Stimulated activated CD4-positive, alpha-beta T cell treated with anti-CD3 and anti-CD28 coated beads, Interleukin-12 subunit alpha, Interleukin-12 subunit beta, amount 100 ng/mL, for 4 hours (primary cell): Measurements from ENCODE around the gene TUBA1C.
A peak's percentile ranks its signal among the peaks of the same experiment; 100 is the strongest.
"Not testable (repeated sequence)": the region's sequence is repeated elsewhere in the genome, so short reads cannot be mapped to it uniquely, and the experiment has no call there.

Experiments
- DNase-seq: peaks from one replicate; pipeline ENCODE4 v3.0.0-alpha.2; 2020

Gene TUBA1C

GRCh38 chr12:49284672-49285071 lies 19.8 kb downstream of the TUBA1C start:
- DNase-seq: no peak

GRCh38 chr12:49287876-49288275 lies 23.0 kb downstream of the TUBA1C start:
- DNase-seq: no peak

- DNase-seq: peak; percentile 52
Measured at GRCh38 chr12:49288412-49288853, 23.6 kb downstream of the TUBA1C start.

GRCh38 chr12:49288922-49289555 lies 24.2 kb downstream of the TUBA1C start:
- DNase-seq: no peak

- no peak for DNase-seq
Measured at GRCh38 chr12:49292729-49293055, 27.8 kb downstream of the TUBA1C start.

GRCh38 chr12:49293056-49293956 lies 28.4 kb downstream of the TUBA1C start:
- no peak for DNase-seq

GRCh38 chr12:49294086-49294803 lies 29.4 kb downstream of the TUBA1C start:
- no peak for DNase-seq

- DNase-seq: no peak
Measured at GRCh38 chr12:49294804-49295081, 29.9 kb downstream of the TUBA1C start.

GRCh38 chr12:49295082-49295936 lies 30.4 kb downstream of the TUBA1C start, which contains the start of gene PRPH:
PRPH (plus strand) TSS chr12:49295147; CDS start chr12:49295201, 54 bp downstream.
- no peak for DNase-seq

GRCh38 chr12:49296034-49296835 lies 31.4 kb downstream of the TUBA1C start:
- DNase-seq: peak; percentile 60

- DNase-seq: peak; percentile 27
Measured at GRCh38 chr12:49296836-49297694, 32.2 kb downstream of the TUBA1C start.

GRCh38 chr12:49297695-49298060 lies 32.8 kb downstream of the TUBA1C start:
- no peak for DNase-seq

- DNase-seq: no peak
Measured at GRCh38 chr12:49298160-49298559, 33.3 kb downstream of the TUBA1C start.

- no peak for DNase-seq
Measured at GRCh38 chr12:49301760-49302159, 36.9 kb downstream of the TUBA1C start.

- DNase-seq: no peak
Measured at GRCh38 chr12:49304161-49304560, 39.3 kb downstream of the TUBA1C start.

- DNase-seq: no peak
Measured at GRCh38 chr12:49305762-49306510, 41.1 kb downstream of the TUBA1C start.

- DNase-seq: no peak
Measured at GRCh38 chr12:49309386-49309785, 44.5 kb downstream of the TUBA1C start.

- not testable (repeated sequence) for DNase-seq
Measured at GRCh38 chr12:49310451-49311000, 45.6 kb downstream of the TUBA1C start.

GRCh38 chr12:49314811-49315210 lies 49.9 kb downstream of the TUBA1C start:
- DNase-seq: no peak

GRCh38 chr12:49317118-49317517 lies 52.2 kb downstream of the TUBA1C start:
- not testable (repeated sequence) for DNase-seq
